Neural progenitor cell (in vitro differentiated cells): ENCODE measurements around the gene DMRTC1.
"Not testable (repeated sequence)": the region's sequence is repeated elsewhere in the genome, so short reads cannot be mapped to it uniquely, and the experiment has no call there.

Source experiments
- CTCF ChIP-seq: fragments of 200-600 bp; sonication (generic); IDR thresholded peaks from 2 replicates; pipeline ENCODE4 v1.5.1; 2017; ENCODE audit warnings: antibody characterized with exemption, mild to moderate bottlenecking
- EZH2 ChIP-seq: fragments of 200-600 bp; sonication (generic); IDR thresholded peaks from 2 replicates; pipeline ENCODE4 v1.6.1; 2017; ENCODE audit warnings: antibody characterized with exemption, mild to moderate bottlenecking, moderate library complexity

GRCh38 chrX:72943819-72944169 is at the start of gene DMRTC1:
- TF ChIP-seq CTCF, EZH2: not testable (repeated sequence)
